Neutrophil (primary cell): ENCODE measurements around the gene PFDN1.

Experiments
- H3K27ac ChIP-seq: fragments of 200-600 bp; sonication (generic); 2 replicates; pipeline ENCODE4 v1.5.1; 2016; ENCODE audit warnings: mild to moderate bottlenecking, moderate library complexity
- H3K27me3 ChIP-seq: fragments of 200-600 bp; sonication (generic); 2 replicates; pipeline ENCODE4 v1.6.0; 2016; ENCODE audit warnings: mild to moderate bottlenecking
- H3K36me3 ChIP-seq: fragments of 200-600 bp; sonication (generic); 2 replicates; pipeline ENCODE4 v1.5.1; 2017
- H3K4me1 ChIP-seq, 2 experiments: fragments of 200-600 bp in 1 of 2; sonication (generic) in 1 of 2; 1 replicate in 1 of 2; 2 replicates in 1 of 2; pipeline versions ENCODE4 v1.5.1 to v1.6.1; 2013 to 2016; ENCODE audit warnings: low read depth in 1 of 2, low read length in 1 of 2, mild to moderate bottlenecking in 1 of 2, moderate library complexity in 1 of 2; ENCODE audit not compliant: control insufficient read depth in 1 of 2, insufficient read depth in 1 of 2
- H3K4me3 ChIP-seq, 2 experiments: fragments of 200-600 bp in 1 of 2; sonication (generic) in 1 of 2; 1 replicate in 1 of 2; 2 replicates in 1 of 2; pipeline ENCODE4 v1.5.1; 2013 to 2016; ENCODE audit warnings: low read depth in 1 of 2, low read length in 1 of 2, mild to moderate bottlenecking in 1 of 2, moderate library complexity in 1 of 2
- H3K9me3 ChIP-seq: fragments of 200-600 bp; sonication (generic); 2 replicates; pipeline ENCODE4 v1.5.1; 2016
- TF ChIP-seq, protein P1 (sequence below): fragments of 200-600 bp; sonication (generic); IDR thresholded peaks from 2 replicates; pipeline ENCODE4 v1.5.1; 2016; ENCODE audit warnings: antibody characterized with exemption

Gene PFDN1

DNA sequence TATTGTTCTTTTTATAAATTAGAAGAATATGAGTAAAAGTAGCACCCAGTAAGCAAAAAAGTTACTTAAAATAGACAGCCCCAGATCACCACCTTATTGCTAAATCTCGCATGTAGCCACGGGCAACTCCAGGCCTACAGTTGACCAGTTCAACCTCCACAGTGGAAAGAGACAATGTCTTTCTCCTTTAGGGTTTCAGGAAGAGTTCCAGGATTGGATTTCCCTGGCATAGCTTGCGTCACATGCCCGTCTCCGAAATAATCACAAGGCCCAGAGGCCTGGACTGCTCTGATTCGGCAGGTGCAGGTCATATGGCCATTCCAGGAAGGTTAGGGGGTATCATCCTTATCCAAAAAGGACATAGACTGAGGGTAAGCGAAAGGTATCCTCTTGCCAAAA is 9.9 kb upstream of the PFDN1 start:
- Histone ChIP-seq H3K4me3 (no peak overlapping the region), H3K27me3 (no peaks in the 10 kb centered on the region), H3K27ac (no peak overlapping the region), H3K4me1 (peaks cover 11 to 17% of the 10 kb centered on the region in 2 experiments), H3K36me3 (no peaks in the 10 kb centered on the region), H3K9me3 (no peaks in the 10 kb centered on the region)
- TF ChIP-seq, protein P1, sequence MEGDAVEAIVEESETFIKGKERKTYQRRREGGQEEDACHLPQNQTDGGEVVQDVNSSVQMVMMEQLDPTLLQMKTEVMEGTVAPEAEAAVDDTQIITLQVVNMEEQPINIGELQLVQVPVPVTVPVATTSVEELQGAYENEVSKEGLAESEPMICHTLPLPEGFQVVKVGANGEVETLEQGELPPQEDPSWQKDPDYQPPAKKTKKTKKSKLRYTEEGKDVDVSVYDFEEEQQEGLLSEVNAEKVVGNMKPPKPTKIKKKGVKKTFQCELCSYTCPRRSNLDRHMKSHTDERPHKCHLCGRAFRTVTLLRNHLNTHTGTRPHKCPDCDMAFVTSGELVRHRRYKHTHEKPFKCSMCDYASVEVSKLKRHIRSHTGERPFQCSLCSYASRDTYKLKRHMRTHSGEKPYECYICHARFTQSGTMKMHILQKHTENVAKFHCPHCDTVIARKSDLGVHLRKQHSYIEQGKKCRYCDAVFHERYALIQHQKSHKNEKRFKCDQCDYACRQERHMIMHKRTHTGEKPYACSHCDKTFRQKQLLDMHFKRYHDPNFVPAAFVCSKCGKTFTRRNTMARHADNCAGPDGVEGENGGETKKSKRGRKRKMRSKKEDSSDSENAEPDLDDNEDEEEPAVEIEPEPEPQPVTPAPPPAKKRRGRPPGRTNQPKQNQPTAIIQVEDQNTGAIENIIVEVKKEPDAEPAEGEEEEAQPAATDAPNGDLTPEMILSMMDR, result no peak

DNA sequence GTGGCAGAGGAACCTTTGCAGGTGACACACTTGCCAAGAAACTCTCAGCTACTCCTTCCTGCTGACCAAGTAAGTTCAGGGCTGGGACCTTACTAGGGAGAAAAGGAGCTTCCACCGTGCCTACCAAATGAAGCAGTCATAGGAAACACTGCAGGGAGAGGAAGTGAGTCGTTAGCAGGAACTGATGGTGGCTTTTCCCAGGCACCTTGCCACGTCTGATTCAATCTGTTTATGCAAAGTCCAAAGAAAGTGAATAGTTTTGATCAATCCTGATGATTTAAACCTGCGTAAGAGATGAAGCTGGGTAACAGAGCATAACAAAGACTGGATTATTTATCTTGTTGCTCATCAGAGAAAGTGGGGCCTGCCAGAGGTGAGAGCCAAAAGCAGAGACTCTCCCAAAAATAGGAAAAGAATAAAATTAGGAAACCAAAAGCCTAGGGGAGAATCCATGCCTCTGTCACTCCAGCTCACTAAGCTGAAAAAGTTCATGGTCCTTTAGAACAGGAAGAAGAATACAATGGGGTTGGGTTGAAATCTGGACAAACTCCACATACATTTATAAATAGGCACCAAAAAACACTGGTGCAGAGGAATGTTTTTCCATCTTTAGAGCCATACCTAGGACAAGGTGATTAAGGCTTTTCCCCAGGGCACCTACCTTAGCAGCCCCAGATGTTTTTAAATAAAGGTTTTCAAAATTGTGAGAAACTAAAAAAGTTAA is 9.3 kb upstream of the PFDN1 start:
- H3K27ac ChIP-seq, result no peak overlapping the region
- no peaks in the 10 kb centered on the region for H3K27me3 ChIP-seq
- no peaks in the 10 kb centered on the region for H3K9me3 ChIP-seq
- TF ChIP-seq, protein P1, result no peak
- no peak overlapping the region for H3K4me3 ChIP-seq
- no peaks in the 10 kb centered on the region for H3K36me3 ChIP-seq
- H3K4me1 ChIP-seq, result peaks cover 11 to 17% of the 10 kb centered on the region in 2 experiments

DNA sequence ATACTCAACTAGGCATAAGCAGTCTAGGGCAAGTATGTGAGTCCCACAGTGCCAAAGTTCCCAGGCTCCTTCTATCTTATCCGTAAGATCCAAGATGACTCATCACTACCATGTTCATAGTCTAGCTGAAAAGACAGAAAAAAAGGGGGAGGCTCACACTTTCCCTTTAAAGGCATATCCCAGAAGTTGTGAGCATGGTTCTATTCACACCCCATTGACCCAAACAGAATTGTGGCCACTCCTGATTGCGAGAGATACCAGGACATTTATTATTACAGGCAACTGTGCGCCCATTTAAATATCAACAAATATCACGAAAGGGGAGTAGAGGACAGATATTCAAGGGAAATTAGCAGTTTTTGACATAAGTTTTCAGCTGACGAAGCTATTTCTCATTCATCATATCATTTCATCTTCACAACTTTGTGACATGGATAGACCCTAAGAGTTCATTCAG is 8.1 kb upstream of the PFDN1 start:
- H3K4me3 ChIP-seq, result no peak overlapping the region
- H3K27me3 ChIP-seq, result no peaks in the 10 kb centered on the region
- H3K4me1 ChIP-seq, result peaks cover 14 to 17% of the 10 kb centered on the region in 2 experiments
- H3K9me3 ChIP-seq, result no peaks in the 10 kb centered on the region
- no peak overlapping the region for H3K27ac ChIP-seq
- TF ChIP-seq, protein P1, result no peak
- H3K36me3 ChIP-seq, result no peaks in the 10 kb centered on the region

DNA sequence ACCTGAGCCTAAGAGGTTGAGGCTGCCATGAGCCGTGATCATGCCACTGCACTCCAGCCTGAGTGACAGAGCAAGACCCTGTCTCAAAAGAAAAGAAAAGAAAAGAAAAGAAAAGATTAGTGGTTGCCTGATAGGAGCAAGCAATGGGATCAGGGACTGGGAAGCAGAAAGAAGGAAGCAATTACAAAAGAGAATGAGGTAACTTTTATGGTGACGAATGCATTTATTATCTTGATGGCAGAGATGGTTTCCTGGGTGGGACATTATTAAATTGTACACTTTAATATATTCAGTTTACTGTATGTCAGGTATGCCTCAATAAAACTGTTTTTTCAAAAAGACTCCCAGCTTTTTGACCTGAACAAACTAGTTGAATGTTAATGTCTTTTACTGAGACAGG is 7.5 kb upstream of the PFDN1 start:
- H3K27me3 ChIP-seq, result no peaks in the 10 kb centered on the region
- H3K27ac ChIP-seq, result no peak overlapping the region
- H3K9me3 ChIP-seq, result no peaks in the 10 kb centered on the region
- peaks cover 14 to 17% of the 10 kb centered on the region in 2 experiments for H3K4me1 ChIP-seq
- TF ChIP-seq, protein P1, result no peak
- no peaks in the 10 kb centered on the region for H3K36me3 ChIP-seq
- H3K4me3 ChIP-seq, result no peak overlapping the region

DNA sequence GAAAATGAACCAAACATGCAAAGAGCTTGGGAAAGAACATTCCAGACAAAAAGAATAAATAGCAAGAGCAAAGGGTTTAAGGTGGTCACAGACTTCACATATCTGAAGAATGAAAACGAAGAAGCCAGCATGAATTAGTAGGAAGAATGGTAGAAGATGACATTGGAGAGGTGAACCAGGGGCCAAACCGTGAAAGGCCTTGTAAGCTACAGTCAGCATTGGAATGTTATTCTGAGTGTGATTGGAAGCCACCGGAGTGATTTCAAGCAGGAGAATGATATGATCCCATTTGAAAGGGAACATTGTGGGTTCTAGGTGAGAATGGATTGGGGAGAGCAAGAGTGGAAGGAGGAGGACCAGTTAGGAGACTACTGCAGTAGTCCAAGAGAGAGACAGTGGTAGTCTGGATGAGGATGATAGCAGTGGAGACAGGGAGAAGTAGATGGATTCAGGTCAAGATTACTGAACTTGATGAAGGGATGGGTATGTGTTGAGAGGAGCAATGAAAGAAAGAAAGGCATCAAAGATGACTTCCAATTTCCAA is 6.9 kb upstream of the PFDN1 start:
- H3K27ac ChIP-seq, result no peak overlapping the region
- no peaks in the 10 kb centered on the region for H3K27me3 ChIP-seq
- H3K36me3 ChIP-seq, result no peaks in the 10 kb centered on the region
- H3K4me1 ChIP-seq, result peaks cover 14 to 17% of the 10 kb centered on the region in 2 experiments
- no peak overlapping the region for H3K4me3 ChIP-seq
- H3K9me3 ChIP-seq, result no peaks in the 10 kb centered on the region
- TF ChIP-seq, protein P1, result no peak
